Gastrocnemius medialis (tissue), 4 donors: Measurements from ENCODE around the gene ANKRD62.

Experiments
- CTCF ChIP-seq, 5 experiments: fragments of 450-650 bp in 3 of 5; fragments of 200-600 bp in 2 of 5; sonication (generic) in 2 of 5; IDR thresholded peaks in 4 of 5; conservative IDR thresholded peaks in 1 of 5; 1 replicate in 4 of 5; 2 replicates in 1 of 5; pipeline ENCODE4 v1.5.1; 2016 to 2019; ENCODE audit warnings: antibody characterized with exemption in 5 of 5, mild to moderate bottlenecking in 3 of 5, moderate library complexity in 3 of 5
- POLR2A ChIP-seq, 2 donors: fragments of 450-650 bp; IDR thresholded peaks; one replicate each; pipeline ENCODE4 v1.6.1; 2017; ENCODE audit warnings: antibody characterized with exemption in 2 of 2, mild to moderate bottlenecking in 2 of 2, moderate library complexity in 2 of 2

- TF ChIP-seq CTCF (IDR thresholded peaks at IDR 0.05 in 4 of 5, conservative IDR thresholded peaks at IDR 0.05 in 1 of 5) = no peak
- TF ChIP-seq POLR2A (IDR thresholded peaks at IDR 0.05) = no peak
Measured at GRCh38 chr18:12049978-12050811, 43.4 kb upstream of the ANKRD62 start.
